ENCODE results near the gene UQCRQ. TPM values are rescaled to one million over a fixed set of nuclear protein-coding genes. Genes with fewer than 3 reads are reported as not detected.

UQCRQ gene
- total and polyA plus RNA-seq, 11 donors = 539 to 2,165 (median 1,454) TPM

- DNase-seq (peak in 4 of 5 donors; percentile 42 to 61 (median 46)), ATAC-seq (peak; percentile 77 to 88 (median 84))
- no peaks in the 10 kb centered on the region for H3K27me3 ChIP-seq
- no peak for TF ChIP-seq POLR2A (IDR thresholded peaks at IDR 0.05)
- TF ChIP-seq, protein P1, sequence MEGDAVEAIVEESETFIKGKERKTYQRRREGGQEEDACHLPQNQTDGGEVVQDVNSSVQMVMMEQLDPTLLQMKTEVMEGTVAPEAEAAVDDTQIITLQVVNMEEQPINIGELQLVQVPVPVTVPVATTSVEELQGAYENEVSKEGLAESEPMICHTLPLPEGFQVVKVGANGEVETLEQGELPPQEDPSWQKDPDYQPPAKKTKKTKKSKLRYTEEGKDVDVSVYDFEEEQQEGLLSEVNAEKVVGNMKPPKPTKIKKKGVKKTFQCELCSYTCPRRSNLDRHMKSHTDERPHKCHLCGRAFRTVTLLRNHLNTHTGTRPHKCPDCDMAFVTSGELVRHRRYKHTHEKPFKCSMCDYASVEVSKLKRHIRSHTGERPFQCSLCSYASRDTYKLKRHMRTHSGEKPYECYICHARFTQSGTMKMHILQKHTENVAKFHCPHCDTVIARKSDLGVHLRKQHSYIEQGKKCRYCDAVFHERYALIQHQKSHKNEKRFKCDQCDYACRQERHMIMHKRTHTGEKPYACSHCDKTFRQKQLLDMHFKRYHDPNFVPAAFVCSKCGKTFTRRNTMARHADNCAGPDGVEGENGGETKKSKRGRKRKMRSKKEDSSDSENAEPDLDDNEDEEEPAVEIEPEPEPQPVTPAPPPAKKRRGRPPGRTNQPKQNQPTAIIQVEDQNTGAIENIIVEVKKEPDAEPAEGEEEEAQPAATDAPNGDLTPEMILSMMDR (IDR thresholded peaks at IDR 0.05) = peak; percentile 50 to 80 (median 67)
- WGBS, 4 donors = 35 to 42% (median 37%) methylated on average over 2 of the region's 2 CpGs
- H3K4me3 ChIP-seq = no peak overlapping the region
- H3K9me3 ChIP-seq = no peaks in the 10 kb centered on the region
- intact Hi-C loops (cut with DNase I) = loop anchor here in 9 of 10 donors (1.0 to 10.0 kb wide), 5 partner anchors 51 to 499 kb away; partner anchors contain the start of gene SHROOM1 (in 6 of the 9)
- peaks cover 0 to 4% (median 0%) of the 10 kb centered on the region in 12 donors for H3K4me1 ChIP-seq
- peaks cover 2 to 100% (median 95%) of the 10 kb centered on the region in 9 donors for H3K36me3 ChIP-seq
- no peak overlapping the region for H3K27ac ChIP-seq
Observed at GRCh38 chr5:132883261-132883834, 16.9 kb downstream of the UQCRQ start.

DNA sequence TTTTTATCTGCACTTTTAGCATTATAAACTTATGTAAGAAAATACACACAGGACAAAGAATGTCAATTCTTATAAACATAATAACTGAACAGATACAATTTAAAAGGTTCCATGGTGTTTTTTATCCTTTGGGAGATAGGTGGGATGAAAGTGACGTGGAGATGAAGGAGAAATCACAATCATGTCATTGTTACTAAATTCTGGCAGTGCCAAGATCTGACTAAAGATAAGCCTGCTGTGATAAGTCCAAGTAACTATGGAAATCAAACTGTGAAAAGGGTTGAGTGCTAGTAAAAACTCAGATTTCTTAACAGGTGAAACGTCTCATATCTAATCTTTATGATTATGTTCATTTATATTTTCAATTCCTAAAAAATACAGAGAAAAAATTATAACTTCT is 18.1 kb downstream of the UQCRQ start:
- H3K4me1 ChIP-seq = peaks cover 0 to 3% (median 0%) of the 10 kb centered on the region in 12 donors
- no peaks in the 10 kb centered on the region for H3K27me3 ChIP-seq
- intact Hi-C loops (cut with DNase I) = loop anchor here in 5 of 10 donors (5.0 to 10.0 kb wide), 3 partner anchors 52 to 500 kb away; partner anchors contain the start of gene SHROOM1 (in 2 of the 5)
- H3K4me3 ChIP-seq = no peak overlapping the region
- peaks cover 2 to 100% (median 95%) of the 10 kb centered on the region in 9 donors for H3K36me3 ChIP-seq
- TF ChIP-seq, protein P1 (IDR thresholded peaks at IDR 0.05) = no peak
- no peak for TF ChIP-seq POLR2A (IDR thresholded peaks at IDR 0.05)
- no peaks in the 10 kb centered on the region for H3K9me3 ChIP-seq
- ATAC-seq (no peak), DNase-seq (no peak)
- no peak overlapping the region for H3K27ac ChIP-seq
- WGBS, 4 donors = 55 to 79% (median 72%) methylated on average over 2 of the region's 2 CpGs

DNA sequence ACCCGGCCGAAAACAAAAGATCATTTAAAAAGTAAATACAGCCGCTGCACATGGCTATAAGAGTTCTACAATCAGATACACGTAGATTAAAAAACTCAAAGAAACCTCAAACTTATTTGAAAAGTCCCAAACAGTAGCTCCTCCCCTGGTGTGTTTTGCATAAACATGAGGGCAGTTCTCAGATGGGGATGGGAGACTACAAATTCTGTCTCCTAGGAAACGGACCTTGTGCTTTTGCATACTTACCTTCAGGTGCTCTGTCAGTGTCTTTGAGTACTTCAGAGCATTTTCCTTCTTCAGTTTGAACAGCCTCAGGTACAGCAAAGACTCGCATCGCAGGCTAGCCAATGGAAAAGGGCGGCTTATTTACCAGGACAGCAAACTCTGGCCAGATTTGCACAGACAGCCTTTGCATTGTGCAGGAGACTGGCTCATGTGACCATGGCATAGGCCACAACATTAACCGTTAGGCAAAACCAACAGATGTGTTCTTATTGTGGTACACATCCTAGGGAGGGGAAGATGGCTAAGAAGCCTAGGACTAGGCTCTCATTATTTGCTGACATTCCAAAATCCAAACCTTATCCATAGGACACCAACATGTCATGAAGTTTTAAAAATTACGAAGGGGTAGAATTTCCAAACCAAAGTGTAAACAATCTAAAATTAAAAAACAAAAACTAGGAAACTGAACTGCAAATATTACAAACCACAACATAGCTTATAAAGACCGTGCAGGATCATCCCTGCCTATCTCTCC is 19.8 kb downstream of the UQCRQ start:
- peaks cover 2 to 100% (median 95%) of the 10 kb centered on the region in 9 donors for H3K36me3 ChIP-seq
- peaks cover 0 to 3% (median 0%) of the 10 kb centered on the region in 12 donors for H3K4me1 ChIP-seq
- 93 to 95% (median 95%) methylated on average over 11 of the region's 11 CpGs for WGBS, 4 donors
- DNase-seq (no peak), ATAC-seq (no peak)
- no peaks in the 10 kb centered on the region for H3K27me3 ChIP-seq
- no peak overlapping the region for H3K27ac ChIP-seq
- TF ChIP-seq POLR2A (IDR thresholded peaks at IDR 0.05) = no peak
- TF ChIP-seq, protein P1 (IDR thresholded peaks at IDR 0.05) = no peak
- no peak overlapping the region for H3K4me3 ChIP-seq
- no peaks in the 10 kb centered on the region for H3K9me3 ChIP-seq
- intact Hi-C loops (cut with DNase I) = loop anchor here in 2 of 10 donors (5.0 to 10.0 kb wide), 2 partner anchors 59 to 501 kb away; no protein-coding TSS in a partner anchor

GRCh38 chr5:132887283-132887682 is 20.8 kb downstream of the UQCRQ start:
- Histone ChIP-seq H3K27me3 (no peaks in the 10 kb centered on the region), H3K4me3 (no peak overlapping the region), H3K27ac (peak overlapping the region in 1 of 12 donors; percentile 28), H3K9me3 (no peaks in the 10 kb centered on the region), H3K36me3 (peaks cover 2 to 100% (median 95%) of the 10 kb centered on the region in 9 donors), H3K4me1 (peaks cover 0 to 3% (median 0%) of the 10 kb centered on the region in 12 donors)
- ATAC-seq = no peak
- intact Hi-C loops (cut with DNase I) = loop anchor here in 2 of 10 donors (5.0 to 10.0 kb wide), 2 partner anchors 60 to 502 kb away; no protein-coding TSS in a partner anchor
- TF ChIP-seq, protein P1 (IDR thresholded peaks at IDR 0.05) = no peak
- TF ChIP-seq POLR2A (IDR thresholded peaks at IDR 0.05) = no peak
- 10 to 36% (median 20%) methylated on average over 1 of the region's 1 CpG for WGBS, 4 donors
- DNase-seq = no peak

Data from heart left ventricle (tissue), 16 donors.